ENCODE data around the gene SYNPO.

Gene SYNPO

GRCh38 chr5:150640311-150641005 is at the start of gene SYNPO:
Gene SYNPO (plus strand): TSS chr5:150640660. CDS start chr5:150648276, 7,616 bp downstream.
- DNase-seq, result no peak

GRCh38 chr5:150590979-150591695 is 49.3 kb upstream of the SYNPO start:
- DNase-seq, result no peak

GRCh38 chr5:150593593-150593992 is 46.9 kb upstream of the SYNPO start:
- DNase-seq, result no peak

GRCh38 chr5:150593996-150594395 is 46.5 kb upstream of the SYNPO start:
- DNase-seq, result no peak

- DNase-seq, result no peak
These were observed 44.9 kb upstream of the SYNPO start for GRCh38 chr5:150595466-150596031.

- DNase-seq, result no peak
These were observed 44.1 kb upstream of the SYNPO start for GRCh38 chr5:150596313-150596712.

- no peak for DNase-seq
These were observed 43.6 kb upstream of the SYNPO start for GRCh38 chr5:150596826-150597225.

- DNase-seq, result no peak
These were observed 42.5 kb upstream of the SYNPO start for GRCh38 chr5:150598006-150598405.

- DNase-seq, result no peak
These were observed 41.6 kb upstream of the SYNPO start for GRCh38 chr5:150598821-150599273.

GRCh38 chr5:150599281-150599680 is 41.2 kb upstream of the SYNPO start:
- no peak for DNase-seq

GRCh38 chr5:150599917-150600511 is 40.4 kb upstream of the SYNPO start:
- DNase-seq, result no peak

GRCh38 chr5:150600616-150601490 is 39.6 kb upstream of the SYNPO start:
- DNase-seq, result no peak

- no peak for DNase-seq
These were observed 38.7 kb upstream of the SYNPO start for GRCh38 chr5:150601491-150602345.

GRCh38 chr5:150603052-150603451 is 37.4 kb upstream of the SYNPO start:
- no peak for DNase-seq

- DNase-seq, result no peak
These were observed 37.0 kb upstream of the SYNPO start for GRCh38 chr5:150603491-150603890.

- DNase-seq, result no peak
These were observed 36.5 kb upstream of the SYNPO start for GRCh38 chr5:150604010-150604409.

- DNase-seq, result no peak
These were observed 35.5 kb upstream of the SYNPO start for GRCh38 chr5:150604894-150605440.

GRCh38 chr5:150605546-150605945 is 34.9 kb upstream of the SYNPO start:
- DNase-seq, result no peak

GRCh38 chr5:150606476-150606875 is 34.0 kb upstream of the SYNPO start:
- no peak for DNase-seq

GRCh38 chr5:150607105-150607504 is 33.4 kb upstream of the SYNPO start:
- DNase-seq, result no peak

GRCh38 chr5:150607991-150608390 is 32.5 kb upstream of the SYNPO start:
- no peak for DNase-seq

Data from activated CD4-positive, alpha-beta T cell treated with anti-CD3 and anti-CD28 coated beads, Interleukin-2, amount 50 U/mL, for 4 hours (primary cell).